H9 (cell line): ENCODE data around the gene SLC16A13. TPM values are rescaled to one million over a fixed set of nuclear protein-coding genes. Genes with fewer than 3 reads are reported as not detected.

Experiments used
- DNase-seq: peaks from one replicate; pipeline ENCODE4 v3.0.0-alpha.2; 2017
- H2AFZ ChIP-seq: one replicate; pipeline ENCODE4 v1.6.1; 2013; ENCODE audit warnings: mild to moderate bottlenecking, low read length, control low read depth, moderate library complexity
- H2AK5ac ChIP-seq: 2 replicates; pipeline ENCODE4 v1.6.1; 2013; ENCODE audit warnings: low read length, control low read depth, mixed read lengths; ENCODE audit not compliant: insufficient read length
- H2BK120ac ChIP-seq: one replicate; pipeline ENCODE4 v1.6.1; 2013; ENCODE audit warnings: low read depth, mild to moderate bottlenecking, low read length, control low read depth, inconsistent platforms; ENCODE audit not compliant: poor library complexity, severe bottlenecking
- H2BK12ac ChIP-seq: 2 replicates; pipeline ENCODE4 v1.6.1; 2013; ENCODE audit warnings: low read length, control low read depth, mixed read lengths, low read depth; ENCODE audit not compliant: insufficient read length
- H2BK15ac ChIP-seq: 2 replicates; pipeline ENCODE4 v1.6.1; 2013; ENCODE audit warnings: low read depth, low read length, control low read depth
- H2BK20ac ChIP-seq: one replicate; pipeline ENCODE4 v1.6.1; 2013; ENCODE audit warnings: low read depth, mild to moderate bottlenecking, low read length, control low read depth, inconsistent platforms; ENCODE audit not compliant: poor library complexity, severe bottlenecking
- H2BK5ac ChIP-seq: 2 replicates; pipeline ENCODE4 v1.6.1; 2013; ENCODE audit warnings: low read length, control low read depth, mixed read lengths; ENCODE audit not compliant: insufficient read length
- H3K14ac ChIP-seq: 2 replicates; pipeline ENCODE4 v1.6.1; 2013; ENCODE audit warnings: low read length, control low read depth; ENCODE audit not compliant: insufficient read depth
- H3K18ac ChIP-seq: 2 replicates; pipeline ENCODE4 v1.6.1; 2013; ENCODE audit warnings: low read depth, mild to moderate bottlenecking, mixed read lengths, low read length, control low read depth; ENCODE audit not compliant: insufficient read length
- H3K23ac ChIP-seq: 2 replicates; pipeline ENCODE4 v1.6.1; 2013; ENCODE audit warnings: low read length, control low read depth, mixed read lengths, low read depth; ENCODE audit not compliant: insufficient read length
- H3K23me2 ChIP-seq: 2 replicates; pipeline ENCODE4 v1.6.1; 2013; ENCODE audit warnings: low read depth, mild to moderate bottlenecking, mixed read lengths, low read length, control low read depth; ENCODE audit not compliant: insufficient read length, poor library complexity, severe bottlenecking
- H3K27ac ChIP-seq: 2 replicates; pipeline ENCODE4 v1.5.1; 2013; ENCODE audit warnings: low read length, control low read depth, mixed read lengths, low read depth; ENCODE audit not compliant: insufficient read length
- H3K27me3 ChIP-seq: 2 replicates; pipeline ENCODE4 v1.6.1; 2013; ENCODE audit warnings: low read length, control low read depth, inconsistent platforms; ENCODE audit not compliant: insufficient read depth
- H3K4ac ChIP-seq: 2 replicates; pipeline ENCODE4 v1.6.1; 2013; ENCODE audit warnings: low read depth, mild to moderate bottlenecking, control low read depth, inconsistent platforms, low read length, moderate library complexity
- H3K4me1 ChIP-seq: 2 replicates; pipeline ENCODE4 v1.6.1; 2013; ENCODE audit warnings: low read length, control low read depth, inconsistent platforms; ENCODE audit not compliant: insufficient read depth
- H3K4me2 ChIP-seq: 2 replicates; pipeline ENCODE4 v1.6.1; 2013; ENCODE audit warnings: low read length, control low read depth, mixed read lengths; ENCODE audit not compliant: insufficient read length, insufficient read depth
- H3K56ac ChIP-seq: 2 replicates; pipeline ENCODE4 v1.6.1; 2013; ENCODE audit warnings: low read depth, mild to moderate bottlenecking, mixed read lengths, low read length, control low read depth; ENCODE audit not compliant: insufficient read length
- H3K79me1 ChIP-seq: 2 replicates; pipeline ENCODE4 v1.6.1; 2013; ENCODE audit warnings: low read depth, mild to moderate bottlenecking, moderate library complexity, low read length, control low read depth, inconsistent platforms; ENCODE audit not compliant: insufficient read depth, poor library complexity, severe bottlenecking
- H3K79me2 ChIP-seq: 2 replicates; pipeline ENCODE4 v1.6.1; 2013; ENCODE audit warnings: low read length, control low read depth, inconsistent platforms; ENCODE audit not compliant: insufficient read depth
- H3K9ac ChIP-seq: 2 replicates; pipeline ENCODE4 v1.6.1; 2013; ENCODE audit warnings: low read length, control low read depth, mixed read lengths; ENCODE audit not compliant: insufficient read length; ENCODE audit errors: extremely low read depth
- H3K9me3 ChIP-seq: one replicate; pipeline ENCODE4 v1.6.1; 2013; ENCODE audit warnings: low read depth, low read length, inconsistent platforms; ENCODE audit not compliant: control insufficient read depth
- H3T11ph ChIP-seq: one replicate; pipeline ENCODE4 v1.6.1; 2013; ENCODE audit warnings: mild to moderate bottlenecking, low read length, control low read depth, inconsistent platforms
- H4K20me1 ChIP-seq: one replicate; pipeline ENCODE4 v1.6.1; 2013; ENCODE audit not compliant: control insufficient read depth, insufficient read length, insufficient read depth
- H4K5ac ChIP-seq: 2 replicates; pipeline ENCODE4 v1.6.1; 2013; ENCODE audit warnings: low read depth, mild to moderate bottlenecking, mixed read lengths, low read length, control low read depth; ENCODE audit not compliant: insufficient read length
- H4K8ac ChIP-seq: replicated peaks from 2 replicates; pipeline ENCODE4 v1.6.1; 2013; ENCODE audit warnings: low read length, control low read depth, mixed read lengths, low read depth; ENCODE audit not compliant: insufficient read length
- H4K91ac ChIP-seq: 2 replicates; pipeline ENCODE4 v1.6.1; 2013; ENCODE audit warnings: low read depth, mild to moderate bottlenecking, moderate library complexity, mixed read lengths, low read length, control low read depth; ENCODE audit not compliant: insufficient read length
- H3K27ac Mint-ChIP-seq, 3 experiments: 2 replicates in 2 of 3; 3 replicates in 1 of 3; pipeline ENCODE4 v1.8.0; 2020 to 2021; ENCODE audit warnings: mixed read lengths in 3 of 3, mild to moderate bottlenecking in 1 of 3, moderate library complexity in 1 of 3
- H3K27me3 Mint-ChIP-seq: 2 replicates; pipeline ENCODE4 v1.8.0; 2021; ENCODE audit warnings: low read depth, mild to moderate bottlenecking, moderate library complexity, mixed read lengths
- H3K36me3 Mint-ChIP-seq, 3 experiments: 2 replicates in 2 of 3; 3 replicates in 1 of 3; pipeline ENCODE4 v1.8.0; 2020 to 2021; ENCODE audit warnings: low read depth in 3 of 3, mixed read lengths in 3 of 3; ENCODE audit not compliant: insufficient read depth in 1 of 3
- H3K4me1 Mint-ChIP-seq, 2 experiments: 2 replicates each; pipeline ENCODE4 v1.8.0; 2020; ENCODE audit warnings: mixed read lengths in 2 of 2
- H3K4me3 Mint-ChIP-seq, 2 experiments: 2 replicates in 1 of 2; 3 replicates in 1 of 2; pipeline ENCODE4 v1.8.0; 2020 to 2021; ENCODE audit warnings: mild to moderate bottlenecking in 2 of 2, mixed read lengths in 2 of 2, moderate library complexity in 1 of 2
- H3K9me3 Mint-ChIP-seq, 2 experiments: 2 replicates in 1 of 2; 3 replicates in 1 of 2; pipeline ENCODE4 v1.8.0; 2020; ENCODE audit warnings: mild to moderate bottlenecking in 2 of 2, mixed read lengths in 2 of 2, moderate library complexity in 1 of 2
- WGBS: extraction: QIAGEN DNeasy Blood & Tissue Kit; methylation state at CpG from one replicate; pipeline ENCODE4 v1.1.7; 2013; ENCODE audit warnings: missing lambda C conversion rate, low lambda C conversion rate, mixed read lengths; ENCODE audit not compliant: insufficient read length; ENCODE audit errors: extremely low coverage; 5-methylcytosine and 5-hydroxymethylcytosine counted together
- total RNA-seq: library from RNA; stranded (reverse); gene quantifications from 2 replicates; pipeline ENCODE4 v1.2.1, GENCODE V29; 2021
- TF ChIP-seq, protein P1 (sequence below): fragments of 200-600 bp; sonication (generic); conservative IDR thresholded peaks from 3 replicates; pipeline ENCODE4 v1.8.0; 2021; ENCODE audit warnings: antibody characterized with exemption, mild to moderate bottlenecking

Gene SLC16A13
- total RNA-seq, 1 experiment from 2014 or later, result 6.1 TPM

DNA sequence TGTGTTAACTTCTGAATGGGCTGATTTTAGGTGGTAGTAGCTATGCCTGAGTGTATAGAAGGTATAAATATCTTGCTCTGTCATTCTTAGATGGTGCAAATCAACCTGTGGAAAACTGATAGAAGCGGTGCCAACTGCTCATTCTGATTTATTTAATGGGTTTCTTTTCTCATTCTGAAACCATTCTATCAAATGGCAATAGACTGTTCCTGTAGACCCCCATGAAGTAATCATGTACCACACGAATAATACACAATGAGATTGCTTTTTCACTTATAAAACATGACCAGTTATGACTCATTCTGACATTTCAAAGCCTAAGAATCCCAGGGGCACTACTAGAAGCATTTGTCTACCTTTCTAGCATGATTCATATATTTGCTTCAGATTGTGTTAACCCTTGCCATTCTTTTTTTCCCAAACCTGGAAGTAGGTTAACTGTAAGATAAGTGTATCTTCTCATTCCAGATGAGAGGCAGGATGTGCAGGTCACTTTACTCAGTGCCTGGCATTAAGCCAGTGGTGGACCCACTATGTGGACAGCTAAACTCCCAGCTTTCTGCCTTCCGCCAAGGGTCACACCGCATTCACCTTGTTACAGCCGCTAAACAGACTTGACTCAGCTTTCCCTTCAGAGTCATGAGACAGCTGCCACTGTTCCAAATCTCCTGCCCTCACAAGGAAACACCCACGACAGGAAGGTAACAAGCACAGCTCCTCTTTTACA lies 24.5 kb downstream of the SLC16A13 start:
- TF ChIP-seq, protein P1, sequence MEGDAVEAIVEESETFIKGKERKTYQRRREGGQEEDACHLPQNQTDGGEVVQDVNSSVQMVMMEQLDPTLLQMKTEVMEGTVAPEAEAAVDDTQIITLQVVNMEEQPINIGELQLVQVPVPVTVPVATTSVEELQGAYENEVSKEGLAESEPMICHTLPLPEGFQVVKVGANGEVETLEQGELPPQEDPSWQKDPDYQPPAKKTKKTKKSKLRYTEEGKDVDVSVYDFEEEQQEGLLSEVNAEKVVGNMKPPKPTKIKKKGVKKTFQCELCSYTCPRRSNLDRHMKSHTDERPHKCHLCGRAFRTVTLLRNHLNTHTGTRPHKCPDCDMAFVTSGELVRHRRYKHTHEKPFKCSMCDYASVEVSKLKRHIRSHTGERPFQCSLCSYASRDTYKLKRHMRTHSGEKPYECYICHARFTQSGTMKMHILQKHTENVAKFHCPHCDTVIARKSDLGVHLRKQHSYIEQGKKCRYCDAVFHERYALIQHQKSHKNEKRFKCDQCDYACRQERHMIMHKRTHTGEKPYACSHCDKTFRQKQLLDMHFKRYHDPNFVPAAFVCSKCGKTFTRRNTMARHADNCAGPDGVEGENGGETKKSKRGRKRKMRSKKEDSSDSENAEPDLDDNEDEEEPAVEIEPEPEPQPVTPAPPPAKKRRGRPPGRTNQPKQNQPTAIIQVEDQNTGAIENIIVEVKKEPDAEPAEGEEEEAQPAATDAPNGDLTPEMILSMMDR, result no peak

More for the DNA sequence above, 24.5 kb downstream of the SLC16A13 start:
- Histone ChIP-seq H2BK12ac (no peak overlapping the region), H4K91ac (no peak overlapping the region), H3K9ac (no peak overlapping the region), H3K9me3 (no peaks in the 10 kb centered on the region), H2AK5ac (no peak overlapping the region), H3K4me2 (no peak overlapping the region), H3K23me2 (no peaks in the 10 kb centered on the region), H4K20me1 (no peaks in the 10 kb centered on the region), H3K4ac (no peak overlapping the region), H2BK20ac (no peak overlapping the region), H2AFZ (no peak overlapping the region), H3K79me1 (no peaks in the 10 kb centered on the region), H3K56ac (no peak overlapping the region), H3K18ac (no peak overlapping the region), H4K5ac (no peak overlapping the region), H3K27me3 (no peaks in the 10 kb centered on the region), H3K4me1 (no peaks in the 10 kb centered on the region), H3K23ac (no peak overlapping the region), H2BK120ac (no peak overlapping the region), H2BK15ac (no peak overlapping the region), H3K27ac (no peak overlapping the region), H3K14ac (no peak overlapping the region), H4K8ac (no peak overlapping the region), H3K79me2 (no peaks in the 10 kb centered on the region), H2BK5ac (no peak overlapping the region), H3T11ph (no peak overlapping the region)
- DNase-seq, result no peak
- H3K27ac Mint-ChIP-seq, result no peak overlapping the region
- no peak overlapping the region for H3K4me3 Mint-ChIP-seq
- no CpG with 5 or more reads among the region's 6 CpGs for WGBS
- no peaks in the 10 kb centered on the region; a peak in 2 of 5 replicates for H3K9me3 Mint-ChIP-seq
- H3K36me3 Mint-ChIP-seq, result no peaks in the 10 kb centered on the region; a peak in 1 of 7 replicates
- H3K4me1 Mint-ChIP-seq, result peaks cover 3 to 4% of the 10 kb centered on the region in 2 experiments; a peak in 3 of 4 replicates
- H3K27me3 Mint-ChIP-seq, result peaks cover 23% of the 10 kb centered on the region
